ENCODE data around the gene LRRC8B. TPM values are rescaled to one million over a fixed set of nuclear protein-coding genes. Genes with fewer than 3 reads are reported as not detected.
A peak's percentile ranks its signal among the peaks of the same experiment; 100 is the strongest.

Gene LRRC8B
- total and polyA plus RNA-seq, 11 donors = 0.91 to 10.4 (median 4.7) TPM

DNA sequence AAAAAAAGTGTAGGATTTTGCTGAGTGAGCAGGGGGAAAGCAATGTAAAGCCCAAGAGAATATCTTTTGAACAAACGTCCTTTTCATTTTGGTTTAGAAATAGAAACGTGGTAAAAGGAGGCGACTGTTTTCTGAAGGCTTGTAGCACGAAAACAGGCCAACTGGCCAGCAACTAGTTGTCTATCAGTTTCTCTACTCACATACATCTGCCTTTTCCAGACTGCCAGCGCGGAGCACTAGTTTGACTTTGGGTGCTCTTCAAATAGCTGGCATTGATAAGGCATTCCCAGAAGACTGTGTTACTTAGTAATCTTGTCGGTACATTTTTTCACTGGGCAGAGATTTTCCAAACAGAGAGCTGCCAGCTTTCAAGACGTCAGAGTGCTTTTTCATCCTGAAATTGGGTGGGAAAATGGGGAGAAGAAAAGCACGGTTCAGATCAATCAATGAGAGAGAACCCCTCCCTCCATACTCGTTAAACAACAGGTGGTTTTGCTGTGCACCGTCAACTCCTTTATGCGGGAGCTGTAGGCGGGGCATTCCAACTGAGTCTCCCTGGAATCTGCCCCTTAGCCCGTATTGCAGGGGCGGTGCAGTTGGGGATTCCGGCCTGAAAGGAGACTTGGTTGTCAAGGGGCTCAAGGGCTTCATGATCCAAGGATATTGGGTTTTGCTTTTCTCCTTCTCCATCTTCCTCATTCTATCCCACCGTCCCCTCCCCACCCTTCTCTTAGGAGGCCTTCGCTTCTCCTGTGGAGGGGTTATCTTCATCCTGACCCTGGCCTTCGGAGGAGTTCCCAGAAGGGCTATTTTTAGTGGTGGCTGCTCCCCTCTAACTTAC lies 107.4 kb downstream of the LRRC8B start:
- DNase-seq (peak in 1 of 5 donors; percentile 49), ATAC-seq (peak; percentile 13 to 68 (median 35))
- H3K27ac ChIP-seq = peak overlapping the region; percentile 90 to 99 (median 95)
- no peaks in the 10 kb centered on the region for H3K27me3 ChIP-seq
- H3K36me3 ChIP-seq = peaks cover 0 to 7% (median 0%) of the 10 kb centered on the region in 9 donors
- no peaks in the 10 kb centered on the region for H3K9me3 ChIP-seq
- no peak for TF ChIP-seq POLR2A (IDR thresholded peaks at IDR 0.05)
- TF ChIP-seq CTCF (IDR thresholded peaks at IDR 0.05) = no peak
- H3K4me3 ChIP-seq = peak overlapping the region; percentile 80 to 98 (median 96)
- whole genome bisulfite sequencing, 4 donors = 12 to 15% (median 13%) methylated on average over 16 to 19 of the region's 19 CpGs
- H3K4me1 ChIP-seq = peaks cover 0 to 65% (median 29%) of the 10 kb centered on the region in 12 donors
- intact Hi-C loops (cut with DNase I) = loop anchor here (1.0 to 10.0 kb wide), 7 partner anchors 60 to 363 kb away; partner anchors contain the start of gene ZNF326 (in 3 of the 10)

GRCh38 chr1:89632657-89633247 lies 108.1 kb downstream of the LRRC8B start, which contains the start of gene LRRC8C:
LRRC8C (plus strand) TSS chr1:89633120; CDS start chr1:89686474, 53,354 bp downstream.
- no peaks in the 10 kb centered on the region for H3K9me3 ChIP-seq
- intact Hi-C loops (cut with DNase I) = loop anchor here (1.0 to 10.0 kb wide), 7 partner anchors 60 to 362 kb away; partner anchors contain the start of gene ZNF326 (in 3 of the 10)
- WGBS, 4 donors = 0 to 1% (median 1%) methylated on average over 24 to 76 of the region's 76 CpGs

GRCh38 chr1:89633248-89633799 lies 108.7 kb downstream of the LRRC8B start:
- H3K4me1 ChIP-seq = peaks cover 2 to 78% (median 34%) of the 10 kb centered on the region in 12 donors
- WGBS, 4 donors = 0 to 1% (median 0%) methylated on average over 16 to 57 of the region's 57 CpGs
- DNase-seq = peak; percentile 54 to 86 (median 66)
- intact Hi-C loops (cut with DNase I) = loop anchor here (1.0 to 10.0 kb wide), 6 partner anchors 59 to 361 kb away; partner anchors contain the start of gene ZNF326 (in 3 of the 10)
- peak; percentile 40 to 74 (median 64) for ATAC-seq
- TF ChIP-seq CTCF (IDR thresholded peaks at IDR 0.05) (no peak), POLR2A (IDR thresholded peaks at IDR 0.05) (no peak)
- H3K27ac ChIP-seq = peak overlapping the region; percentile 90 to 99 (median 95)
- H3K27me3 ChIP-seq = no peaks in the 10 kb centered on the region
- no peaks in the 10 kb centered on the region for H3K9me3 ChIP-seq
- H3K36me3 ChIP-seq = peaks cover 0 to 7% (median 0%) of the 10 kb centered on the region in 9 donors
- peak overlapping the region; percentile 80 to 98 (median 96) for H3K4me3 ChIP-seq

More at GRCh38 chr1:89632657-89633247, 108.1 kb downstream of the LRRC8B start, which contains the start of gene LRRC8C:
- ATAC-seq = peak; percentile 76 to 96 (median 92)
- TF ChIP-seq POLR2A (IDR thresholded peaks at IDR 0.05) (peak in 1 of 2 donors; percentile 75), CTCF (IDR thresholded peaks at IDR 0.05) (peak in 11 of 12 donors; percentile 20 to 83 (median 67))
- DNase-seq = peak; percentile 90 to 97 (median 91)
- Histone ChIP-seq H3K27ac (peak within 1 kb of the TSS; percentile 90 to 99 (median 95)), H3K4me3 (peak within 1 kb of the TSS; percentile 80 to 98 (median 96)), H3K27me3 (no peaks in the 10 kb centered on the region), H3K36me3 (peaks cover 0 to 7% (median 0%) of the 10 kb centered on the region in 9 donors), H3K4me1 (peaks cover 0 to 72% (median 31%) of the 10 kb centered on the region in 12 donors)
